Activated CD8-positive, alpha-beta memory T cell treated with anti-CD3 and anti-CD28 coated beads for 36 hours (primary cell): Measurements from ENCODE around the gene KCNIP4. TPM values are rescaled to one million over a fixed set of nuclear protein-coding genes. Genes with fewer than 3 reads are reported as not detected.

Experiments used
- CTCF ChIA-PET: fragments of 350-600 bp; sonication (Branson Sonifier 250); formaldehyde crosslinking; loops from one replicate; lab custom pipeline; 2021; ENCODE audit warnings: antibody characterized with exemption; lab: Charles Lee
- POLR2A ChIA-PET: fragments of 350-600 bp; sonication (Branson Sonifier 250); formaldehyde crosslinking; loops from one replicate; lab custom pipeline; 2021; ENCODE audit warnings: antibody characterized with exemption; lab: Charles Lee
- total RNA-seq, 2 experiments: library from RNA; stranded (reverse); gene quantifications; one replicate each; pipeline ENCODE4 v1.2.3, GENCODE V29; 2021

KCNIP4 gene
- total RNA-seq, 2 experiments from 2014 or later = not detected

- ChIA-PET CTCF (no interaction called here), POLR2A (no interaction called here)
Observed at GRCh38 chr4:21864686-21865085, 83.9 kb downstream of the KCNIP4 start.

DNA sequence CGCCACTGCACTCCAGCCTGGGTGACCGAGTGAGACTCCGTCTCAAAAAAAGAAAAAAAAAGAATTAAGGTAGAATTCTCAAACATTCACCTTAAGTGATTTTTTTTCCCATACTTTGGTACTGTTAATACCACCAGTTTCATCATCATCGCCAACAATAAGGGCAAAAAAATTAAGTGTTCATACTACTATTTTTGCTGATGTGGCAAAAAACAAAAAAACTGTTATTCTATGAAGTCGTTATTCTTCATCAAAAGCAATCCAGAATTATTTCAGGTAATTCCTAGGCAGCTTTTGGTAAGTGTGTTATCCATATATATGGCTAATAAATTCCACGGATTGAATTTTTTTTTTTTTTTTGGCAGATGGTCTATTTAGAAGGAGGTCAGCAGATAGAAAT is 85.7 kb downstream of the KCNIP4 start:
- CTCF ChIA-PET = no interaction called here

GRCh38 chr4:21858971-21859370 is 89.6 kb downstream of the KCNIP4 start:
- CTCF ChIA-PET = no interaction called here
- POLR2A ChIA-PET = no interaction called here

More for the DNA sequence above, 85.7 kb downstream of the KCNIP4 start:
- POLR2A ChIA-PET = no interaction called here

DNA sequence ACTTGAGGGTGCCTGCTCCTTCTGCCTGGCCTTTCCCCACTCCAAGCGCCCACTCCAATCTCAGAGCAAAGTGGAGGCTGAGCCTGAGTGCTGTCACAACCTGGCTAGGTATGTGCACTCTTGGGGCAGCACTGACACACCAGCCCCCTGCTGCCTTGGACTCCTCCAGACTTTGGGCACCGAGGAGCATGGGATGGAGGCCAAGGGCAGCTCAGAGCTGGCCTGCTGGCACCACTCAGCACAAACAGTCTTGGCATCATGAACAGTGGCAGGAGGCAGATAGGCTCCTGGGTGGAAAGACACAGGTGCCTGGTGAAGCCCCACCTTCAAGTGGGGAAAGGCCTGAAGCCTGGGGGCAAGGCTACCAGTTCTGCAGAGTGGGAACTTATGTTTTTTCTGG is 91.8 kb downstream of the KCNIP4 start:
- CTCF ChIA-PET = no interaction called here
- POLR2A ChIA-PET = no interaction called here

DNA sequence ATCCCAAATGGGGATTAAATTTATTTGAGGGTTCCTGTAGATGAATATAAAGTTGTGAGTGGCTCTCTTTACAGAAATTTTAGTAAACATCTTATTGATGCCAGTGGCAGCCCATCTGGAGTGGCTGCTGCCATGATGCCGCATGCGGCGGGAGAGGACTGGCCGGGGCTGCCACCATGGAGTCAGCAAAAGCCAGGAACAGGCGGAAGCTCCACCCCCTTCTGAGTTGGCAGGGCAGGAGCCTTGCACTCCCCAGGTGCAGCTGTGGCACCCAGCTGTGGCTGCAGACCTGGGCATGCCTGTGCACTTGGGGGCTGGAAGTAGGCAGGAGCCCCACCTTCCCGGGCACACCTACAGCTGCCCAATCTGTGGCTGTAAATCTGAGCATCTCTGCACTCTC is 92.3 kb downstream of the KCNIP4 start:
- ChIA-PET CTCF (interaction anchor here (0.6 kb wide), 1 partner anchor 19 kb away, joined by 3 read pairs; no protein-coding TSS in a partner anchor), POLR2A (no interaction called here)

GRCh38 chr4:21849077-21849476 is 99.5 kb downstream of the KCNIP4 start:
- POLR2A ChIA-PET = no interaction called here
- CTCF ChIA-PET = no interaction called here

- CTCF ChIA-PET = no interaction called here
Observed at GRCh38 chr4:21848021-21848420, 100.6 kb downstream of the KCNIP4 start.

GRCh38 chr4:21845663-21846062 is 102.9 kb downstream of the KCNIP4 start:
- POLR2A ChIA-PET = no interaction called here
- CTCF ChIA-PET = no interaction called here

More at GRCh38 chr4:21848021-21848420, 100.6 kb downstream of the KCNIP4 start:
- POLR2A ChIA-PET = no interaction called here

DNA sequence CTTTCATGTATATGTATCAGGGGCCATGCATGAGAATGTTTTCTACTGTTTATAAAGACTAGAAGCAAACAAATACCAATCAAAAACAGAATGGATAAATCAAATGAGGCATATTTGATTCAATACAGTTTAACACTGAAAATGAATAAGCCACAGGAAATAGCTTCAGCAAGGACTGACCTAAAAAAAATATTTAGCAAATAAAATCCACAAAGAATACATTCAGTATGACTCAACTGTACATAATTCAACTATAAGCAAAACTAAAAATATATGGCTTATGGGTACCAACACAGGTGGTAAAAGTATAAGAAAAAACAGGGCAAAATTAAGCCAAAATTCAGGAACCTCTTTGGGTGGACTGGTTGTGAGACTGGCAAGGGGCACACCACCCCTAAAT is 112.9 kb downstream of the KCNIP4 start:
- ChIA-PET POLR2A (no interaction called here), CTCF (no interaction called here)

DNA sequence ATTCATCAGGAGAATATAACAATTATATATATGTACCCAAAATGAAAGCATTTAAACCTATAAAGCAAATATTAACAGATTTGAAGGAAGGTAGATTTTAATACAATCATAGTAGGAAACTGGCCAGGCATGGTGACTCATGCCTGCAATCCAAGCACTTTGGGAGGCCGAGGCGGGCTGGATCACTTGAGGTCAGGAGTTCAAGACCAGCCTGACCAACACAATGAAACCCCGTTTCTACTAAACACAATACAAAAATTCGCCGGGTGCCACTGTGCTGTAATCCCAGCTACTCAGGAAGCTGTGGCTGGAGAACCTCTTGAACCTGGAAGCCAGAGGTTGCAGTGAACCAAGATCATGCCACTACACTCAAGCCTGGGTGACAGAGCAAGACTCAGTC is 118.3 kb downstream of the KCNIP4 start:
- CTCF ChIA-PET = no interaction called here
- POLR2A ChIA-PET = no interaction called here

- ChIA-PET POLR2A (no interaction called here), CTCF (no interaction called here)
Observed at GRCh38 chr4:21827575-21827974, 121.0 kb downstream of the KCNIP4 start.

GRCh38 chr4:21826071-21826470 is 122.5 kb downstream of the KCNIP4 start:
- ChIA-PET POLR2A (no interaction called here), CTCF (no interaction called here)

- ChIA-PET CTCF (no interaction called here), POLR2A (no interaction called here)
Observed at GRCh38 chr4:21819086-21819485, 129.5 kb downstream of the KCNIP4 start.

DNA sequence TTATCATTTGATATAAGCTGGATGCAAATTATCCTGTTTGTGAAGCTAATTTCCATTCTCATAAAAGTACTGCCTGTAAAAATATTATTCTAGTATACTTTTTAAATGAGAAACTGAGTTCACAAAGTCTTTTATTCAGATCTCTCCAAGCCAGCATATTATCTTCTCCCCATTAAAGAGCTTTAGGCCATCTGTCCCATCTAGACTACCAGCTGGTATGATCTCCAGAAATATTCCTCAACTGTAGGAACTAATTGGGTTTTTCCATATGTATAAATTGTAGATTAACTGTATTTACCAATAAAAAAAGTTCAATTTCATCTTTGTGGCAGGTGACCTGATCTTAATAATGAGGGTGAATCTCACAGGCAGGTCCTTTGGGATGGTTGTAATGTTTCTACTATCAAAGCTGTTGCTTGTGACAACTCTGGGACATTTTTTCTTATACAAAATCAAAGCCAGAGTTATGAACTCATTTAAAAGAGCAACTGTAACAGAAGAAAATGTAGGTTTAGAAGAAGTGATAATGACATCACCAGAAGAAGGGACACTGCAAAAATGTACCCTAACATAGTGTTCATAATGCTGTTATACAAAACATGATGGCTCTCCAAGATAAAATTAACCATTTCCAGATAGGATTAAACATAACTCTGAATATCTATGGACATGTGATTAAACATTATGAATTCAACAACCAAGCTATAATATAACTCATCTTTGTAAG is 132.8 kb downstream of the KCNIP4 start:
- ChIA-PET CTCF (no interaction called here), POLR2A (no interaction called here)

DNA sequence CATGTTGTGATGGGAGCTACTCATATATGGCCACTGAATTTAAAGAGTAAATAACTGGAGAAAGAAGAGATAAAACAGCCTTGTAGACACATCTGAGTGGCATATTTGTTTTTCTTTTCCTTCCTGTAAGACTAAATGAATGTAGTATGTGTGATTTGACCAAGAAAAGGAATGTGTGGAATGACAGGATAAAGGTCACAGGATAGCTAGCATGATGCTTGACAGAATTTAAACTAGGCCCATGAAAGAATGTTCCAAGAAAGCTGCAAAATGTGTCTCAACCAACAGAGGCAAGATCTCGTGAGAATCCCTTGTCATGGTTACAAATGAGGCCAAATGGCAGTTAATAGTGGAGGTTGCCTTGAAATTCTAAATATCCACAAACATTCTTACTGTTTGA is 137.0 kb downstream of the KCNIP4 start:
- ChIA-PET CTCF (no interaction called here), POLR2A (no interaction called here)

DNA sequence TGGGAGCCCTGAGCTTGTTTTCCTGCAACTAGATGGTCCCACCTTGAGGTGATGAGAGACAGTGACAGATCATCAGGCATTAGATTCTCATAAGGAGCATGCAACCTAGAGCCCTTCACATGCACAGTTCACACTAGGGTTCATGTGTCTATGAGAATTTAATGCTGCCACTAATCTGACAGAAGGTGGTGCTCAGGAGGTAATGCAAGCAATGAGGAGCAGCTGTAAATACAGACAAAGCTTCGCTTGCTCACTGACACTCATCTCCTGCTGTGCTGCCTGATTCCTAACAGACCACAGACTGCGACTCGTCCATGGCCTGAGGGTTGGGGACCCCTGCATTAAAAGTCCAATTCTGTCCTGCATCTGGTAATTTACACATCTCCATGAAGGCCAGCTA is 141.6 kb downstream of the KCNIP4 start:
- ChIA-PET CTCF (no interaction called here), POLR2A (no interaction called here)

- POLR2A ChIA-PET = no interaction called here
- CTCF ChIA-PET = no interaction called here
Observed at GRCh38 chr4:21802406-21802805, 146.2 kb downstream of the KCNIP4 start.

- ChIA-PET CTCF (no interaction called here), POLR2A (no interaction called here)
Observed at GRCh38 chr4:21801661-21802385, 146.7 kb downstream of the KCNIP4 start.

- ChIA-PET POLR2A (no interaction called here), CTCF (no interaction called here)
Observed at GRCh38 chr4:21795091-21795490, 153.5 kb downstream of the KCNIP4 start.

DNA sequence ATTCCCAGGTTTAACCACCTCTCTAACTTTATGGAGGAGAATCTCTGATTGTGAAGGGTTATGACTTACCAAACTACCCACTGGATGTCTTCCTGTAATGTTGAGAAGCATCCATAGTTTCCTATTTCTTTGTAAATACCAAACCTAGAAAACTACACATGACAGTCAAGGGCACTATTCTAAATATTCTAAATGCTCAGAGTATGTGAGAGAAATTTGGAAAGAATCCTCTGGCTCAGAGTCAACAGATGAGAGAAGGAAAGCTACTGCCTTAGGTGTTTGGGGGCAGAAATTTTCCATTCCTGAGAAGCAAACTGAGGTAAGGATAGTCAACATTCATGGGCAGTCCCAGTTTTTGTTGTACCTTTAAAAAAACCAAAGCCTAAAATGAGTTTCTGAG is 155.8 kb downstream of the KCNIP4 start:
- POLR2A ChIA-PET = no interaction called here

GRCh38 chr4:21790438-21791029 is 158.0 kb downstream of the KCNIP4 start:
- POLR2A ChIA-PET = no interaction called here
- CTCF ChIA-PET = interaction anchor here (0.7 to 0.9 kb wide), 2 partner anchors 24 to 509 kb away, joined by 3 to 5 read pairs; no protein-coding TSS in a partner anchor

More for the DNA sequence above, 155.8 kb downstream of the KCNIP4 start:
- CTCF ChIA-PET = no interaction called here
